ENCODE measurements around the gene CASP14. TPM values are rescaled to one million over a fixed set of nuclear protein-coding genes. Genes with fewer than 3 reads are reported as not detected.
"Not testable (repeated sequence)": the region's sequence is repeated elsewhere in the genome, so short reads cannot be mapped to it uniquely, and the experiment has no call there.

The CASP14 gene, protein sequence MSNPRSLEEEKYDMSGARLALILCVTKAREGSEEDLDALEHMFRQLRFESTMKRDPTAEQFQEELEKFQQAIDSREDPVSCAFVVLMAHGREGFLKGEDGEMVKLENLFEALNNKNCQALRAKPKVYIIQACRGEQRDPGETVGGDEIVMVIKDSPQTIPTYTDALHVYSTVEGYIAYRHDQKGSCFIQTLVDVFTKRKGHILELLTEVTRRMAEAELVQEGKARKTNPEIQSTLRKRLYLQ
- under 1 TPM in 1 of 3 donors, not detected in 2; 0.07 TPM for polyA plus RNA-seq (ENCODE audit: insufficient read length in 3 of 3)
- long read RNA-seq, donor 1, result 0 reads
- long read RNA-seq, donor 2, result 0 reads
- long read RNA-seq, donor 3, result 0 reads
- long read RNA-seq, donor 4, result 0 reads
- long read RNA-seq, donor 5, result 0 reads
- long read RNA-seq, donor 6, result 0 reads
- long read RNA-seq, donor 7, result 0 reads
- long read RNA-seq, donor 8, result 0 reads
- long read RNA-seq, donor 9, result 0 reads
- long read RNA-seq, donor 10, result 0 reads
- long read RNA-seq, donor 11, result 0 reads
- long read RNA-seq, donor 12, result 0 reads
- long read RNA-seq, donor 13, result 0 reads
- long read RNA-seq, donor 14, result 0 reads
- long read RNA-seq, donor 15, result 0 reads
- long read RNA-seq, donor 16, result 0 reads

DNA sequence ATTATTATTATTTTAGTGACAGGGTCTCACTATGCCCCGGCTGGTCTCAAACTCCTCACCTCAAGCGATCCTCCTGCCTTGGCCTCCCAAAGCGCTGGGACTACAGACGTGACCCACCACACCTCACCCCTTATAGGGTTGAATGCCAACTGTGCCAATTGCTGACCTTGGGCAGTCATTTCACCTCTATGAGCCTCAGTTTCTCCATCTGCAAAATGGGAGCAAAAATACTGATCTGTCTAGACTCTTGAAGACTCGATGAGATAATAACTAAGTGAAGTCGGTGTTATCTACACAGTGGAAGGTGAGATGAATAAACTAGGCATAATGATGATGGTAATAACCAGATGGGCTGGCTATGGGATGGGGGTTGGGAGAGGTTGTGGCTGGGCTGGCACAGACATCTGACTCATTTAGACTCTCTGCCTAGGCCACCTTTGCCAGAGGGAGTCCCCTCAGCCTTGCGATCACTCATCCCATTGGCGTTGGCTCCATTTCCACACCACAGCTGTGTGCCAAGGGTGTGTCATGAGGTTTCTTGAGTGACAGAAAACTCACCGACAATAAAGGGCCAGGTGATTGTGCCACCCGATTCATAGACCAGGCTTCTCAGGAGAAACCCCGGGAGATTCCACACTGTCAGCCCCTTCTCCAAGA lies at the start of gene CASP14:
Gene CASP14, plus strand, starts transcription at position 596 of the 657 bp plus-strand sequence. CDS start 2,772 bp downstream, outside the sequence.
- no peak for DNase-seq

DNA sequence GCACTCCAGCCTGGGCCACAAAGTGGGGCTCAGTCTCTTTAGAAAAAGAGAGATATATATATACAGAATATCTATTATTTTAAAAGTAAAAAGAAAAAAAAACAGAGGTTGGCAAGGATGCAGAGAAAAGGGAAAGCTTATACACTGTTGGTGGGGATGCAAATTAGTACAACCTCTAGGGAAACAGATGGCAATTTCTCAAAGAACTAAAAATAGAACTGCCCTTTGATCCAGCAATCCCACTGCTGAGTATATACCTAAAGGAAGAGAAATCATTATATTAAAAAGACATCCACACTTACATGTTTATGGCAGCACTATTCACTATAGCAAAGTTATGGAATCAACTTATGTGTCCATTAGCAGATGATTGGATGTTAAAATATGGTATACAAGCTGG lies 41.0 kb upstream of the CASP14 start:
- no peak for DNase-seq

DNA sequence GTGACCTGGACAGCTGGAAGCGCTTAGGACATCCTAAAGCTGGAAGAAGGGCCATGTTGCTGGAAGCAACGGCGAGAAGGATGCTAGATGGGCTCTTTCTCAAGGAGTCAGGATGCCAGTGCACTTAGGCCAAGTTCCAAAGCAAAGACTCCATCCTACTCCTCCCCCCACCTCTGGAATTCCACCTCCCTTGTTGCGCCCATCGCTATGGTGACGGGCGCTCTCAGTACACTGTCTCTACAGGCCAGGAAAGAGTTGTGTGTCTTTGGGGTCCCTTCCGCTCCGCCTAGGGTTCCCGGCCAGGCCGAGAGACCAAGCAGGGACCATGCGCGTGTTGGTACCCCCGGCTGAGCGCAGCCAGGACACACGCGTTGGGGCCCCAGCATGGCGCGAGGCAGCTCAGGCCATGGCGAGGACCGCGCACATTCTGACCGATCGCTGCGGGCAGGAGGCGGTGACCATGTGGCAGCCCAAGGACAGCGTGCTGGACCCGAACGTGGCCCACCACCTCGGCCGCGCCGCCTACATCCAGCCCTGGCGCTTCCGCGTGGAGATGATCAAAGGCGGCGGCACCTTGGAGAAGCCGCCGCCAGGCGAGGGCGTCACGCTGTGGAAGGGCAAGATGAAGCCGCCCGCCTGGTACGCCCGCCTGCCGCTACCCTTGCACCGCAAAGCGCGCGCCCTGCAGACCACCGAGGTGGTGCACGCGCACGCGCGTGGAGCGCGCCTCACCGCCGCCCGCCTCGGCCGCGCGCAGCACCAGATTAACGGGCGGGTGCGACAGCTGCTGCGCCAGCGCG lies 38.6 kb upstream of the CASP14 start:
- peak; percentile 14 for DNase-seq

DNA sequence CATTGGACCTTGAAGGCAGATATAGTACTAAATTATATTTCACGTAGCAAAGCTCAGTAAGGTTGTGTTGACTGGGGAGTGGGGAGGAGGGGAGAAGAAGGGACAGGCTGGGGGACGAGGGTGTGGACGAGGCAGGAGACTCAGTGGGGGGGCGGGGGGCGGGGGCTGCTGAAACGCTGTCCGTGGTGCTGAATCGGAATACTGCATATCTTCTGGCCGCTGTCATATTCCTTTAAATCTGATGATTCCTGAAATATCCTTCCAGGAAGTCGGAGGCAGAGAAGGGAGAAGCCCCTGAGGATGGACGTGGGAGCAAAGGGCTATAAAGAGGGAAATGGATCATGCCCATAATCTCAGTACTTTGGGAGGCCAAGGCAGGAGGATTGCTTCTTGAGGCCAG lies 34.7 kb upstream of the CASP14 start:
- no peak for DNase-seq

DNA sequence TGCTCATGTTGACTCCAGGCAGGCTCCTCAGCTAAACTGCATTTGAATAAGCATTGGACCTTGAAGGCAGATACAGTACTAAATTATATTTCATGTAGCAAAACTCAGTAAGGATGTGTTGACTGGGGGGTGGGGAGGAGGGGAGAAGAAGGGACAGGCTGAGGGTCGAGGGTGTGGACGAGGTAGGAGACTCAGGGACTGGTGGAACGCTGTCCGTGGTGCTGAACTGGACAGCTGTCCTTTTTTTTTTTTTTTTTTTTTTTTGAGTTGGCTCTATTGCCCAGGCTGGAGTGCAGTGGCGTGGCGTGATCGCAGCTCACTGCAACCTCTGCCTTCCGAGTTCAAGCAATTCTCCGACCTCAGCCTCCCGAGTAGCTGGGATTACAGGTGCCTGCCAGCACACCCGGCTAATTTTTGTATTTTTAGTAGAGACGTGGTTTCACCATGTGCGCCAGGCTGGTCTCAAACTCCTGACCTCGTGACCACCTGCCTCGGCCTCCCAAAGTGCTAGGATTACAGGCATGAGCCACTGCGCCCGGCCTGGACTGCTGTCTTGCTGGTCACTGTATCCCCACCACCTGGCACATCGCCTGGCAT lies 33.2 kb upstream of the CASP14 start:
- peak; percentile 33 for DNase-seq

DNA sequence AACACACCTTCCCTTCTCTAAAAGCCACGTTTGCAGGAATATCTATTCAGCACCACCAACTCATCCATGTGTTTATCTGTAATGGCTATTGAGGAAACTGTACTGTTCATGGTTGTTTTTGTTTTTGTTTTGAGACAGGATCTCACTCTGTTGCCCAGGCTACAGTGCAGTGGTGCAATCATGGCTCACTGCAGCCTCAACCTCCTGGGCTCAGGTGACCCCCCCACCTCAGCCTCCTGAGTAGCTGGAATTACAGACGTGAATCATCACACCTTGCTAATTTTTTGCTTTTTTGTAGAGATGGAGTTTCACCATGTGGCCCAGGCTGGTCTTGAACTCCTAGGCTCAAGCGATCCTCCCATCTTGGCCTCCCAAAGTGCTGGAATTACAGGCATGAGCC lies 30.4 kb upstream of the CASP14 start:
- DNase-seq, result not testable (repeated sequence)

DNA sequence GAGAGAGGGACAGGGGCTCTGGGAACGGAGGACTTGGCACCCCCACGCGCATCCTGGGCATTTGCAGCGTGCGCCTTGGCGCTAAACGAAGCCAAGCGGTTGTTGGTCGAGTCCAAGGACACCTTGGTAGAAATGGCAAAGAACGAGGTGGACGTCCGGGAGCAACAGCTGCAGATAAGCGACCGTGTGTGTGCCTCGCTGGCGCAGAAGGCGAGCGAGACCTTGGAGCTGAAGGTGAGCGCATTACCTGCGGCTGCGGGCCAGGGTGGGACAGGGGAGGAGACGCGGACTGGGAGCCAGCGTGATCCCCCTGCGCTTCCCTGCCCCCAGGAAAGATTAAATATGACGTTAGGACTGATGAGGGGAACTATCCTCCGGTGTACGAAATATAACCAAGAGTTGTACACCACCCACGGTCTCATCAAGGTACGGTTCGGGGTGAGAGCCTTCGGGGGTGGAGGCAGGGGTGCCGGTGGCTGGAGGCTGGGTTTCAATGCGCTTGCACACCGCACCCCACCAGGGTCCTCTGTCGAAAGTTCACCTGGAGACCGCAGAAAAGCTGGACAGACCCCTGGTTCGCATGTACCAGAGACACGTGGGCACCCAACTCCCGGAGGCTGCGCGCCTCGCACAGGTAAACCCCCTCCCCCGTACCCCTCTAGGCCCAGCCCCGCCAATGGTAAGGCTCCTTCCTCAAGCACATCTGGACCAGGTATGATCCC lies 27.8 kb upstream of the CASP14 start:
- DNase-seq, result no peak

DNA sequence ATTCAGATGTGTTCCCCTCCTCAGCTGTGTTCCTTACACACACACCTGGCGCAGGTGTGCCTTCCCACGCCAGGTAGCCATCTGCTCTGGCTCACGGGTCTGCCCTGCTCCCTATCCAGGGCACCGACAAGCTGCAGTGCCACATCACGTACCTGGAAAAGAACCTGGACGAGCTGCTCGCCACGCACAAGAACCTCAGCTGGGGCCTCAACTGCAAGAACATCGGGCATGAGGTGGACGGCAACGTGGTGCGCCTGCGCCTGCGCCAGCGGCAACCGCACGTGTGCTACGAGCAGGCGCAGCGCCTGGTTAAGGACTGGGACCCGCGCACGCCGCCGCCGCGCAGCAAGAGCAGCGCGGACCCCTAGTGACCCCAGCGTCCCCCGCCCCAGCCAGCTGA lies 26.5 kb upstream of the CASP14 start:
- no peak for DNase-seq

DNA sequence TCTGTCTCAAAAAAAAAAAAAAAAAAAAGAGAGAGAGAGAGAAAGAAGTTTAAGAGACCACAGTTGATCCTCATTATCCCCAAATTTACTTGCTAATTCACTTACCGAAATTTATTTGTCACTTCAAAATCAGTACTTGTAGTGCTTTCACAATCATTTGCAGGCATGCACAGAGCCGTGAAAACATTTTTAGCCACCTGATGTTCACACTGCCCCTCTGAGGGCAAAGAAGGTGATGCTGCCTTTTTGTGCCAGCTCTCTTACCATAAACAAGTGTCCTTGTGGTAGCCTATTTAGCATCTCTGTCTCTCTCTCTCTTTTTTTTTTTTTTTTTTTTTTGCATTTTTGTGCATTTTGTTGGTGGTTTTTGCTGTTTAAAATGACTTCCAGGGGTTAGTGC lies 24.1 kb upstream of the CASP14 start:
- no peak for DNase-seq

DNA sequence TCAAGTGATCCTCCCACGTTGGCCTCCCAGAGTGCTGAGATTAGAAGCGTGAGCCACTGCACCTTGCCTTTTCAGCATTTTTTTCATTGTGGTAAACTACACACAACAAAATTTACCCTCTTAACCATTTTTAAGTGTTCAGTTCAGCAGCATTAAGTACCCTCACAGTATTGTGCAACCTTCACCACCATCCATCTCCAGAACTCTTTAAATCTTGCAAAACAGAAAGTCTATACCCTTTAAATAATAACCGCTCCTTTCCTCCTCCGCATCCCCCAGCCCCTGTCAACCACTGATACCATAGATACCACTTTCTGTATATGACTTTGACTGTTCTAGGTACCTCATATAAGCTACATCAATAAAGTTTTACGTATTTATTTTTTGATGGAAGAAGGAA lies 20.8 kb upstream of the CASP14 start:
- no peak for DNase-seq

DNA sequence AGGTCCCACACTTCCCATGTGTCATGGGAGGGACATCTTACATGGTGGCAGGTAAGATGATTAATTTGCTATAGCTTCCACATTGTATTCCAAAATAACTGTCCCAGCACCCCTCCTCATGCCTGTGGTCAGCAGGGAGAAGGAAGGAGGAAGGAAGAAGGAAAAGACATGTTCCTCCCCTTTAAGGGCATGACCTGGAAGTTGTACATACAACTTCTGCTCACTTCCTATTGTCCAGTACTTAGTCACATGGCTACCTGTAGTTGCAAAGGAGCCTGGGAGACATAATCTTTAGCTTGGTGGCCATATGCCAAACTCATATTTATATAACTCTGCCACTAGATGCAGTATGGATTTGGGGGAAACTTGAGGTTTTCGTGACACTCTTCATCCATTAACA lies 17.6 kb upstream of the CASP14 start:
- DNase-seq, result no peak

DNA sequence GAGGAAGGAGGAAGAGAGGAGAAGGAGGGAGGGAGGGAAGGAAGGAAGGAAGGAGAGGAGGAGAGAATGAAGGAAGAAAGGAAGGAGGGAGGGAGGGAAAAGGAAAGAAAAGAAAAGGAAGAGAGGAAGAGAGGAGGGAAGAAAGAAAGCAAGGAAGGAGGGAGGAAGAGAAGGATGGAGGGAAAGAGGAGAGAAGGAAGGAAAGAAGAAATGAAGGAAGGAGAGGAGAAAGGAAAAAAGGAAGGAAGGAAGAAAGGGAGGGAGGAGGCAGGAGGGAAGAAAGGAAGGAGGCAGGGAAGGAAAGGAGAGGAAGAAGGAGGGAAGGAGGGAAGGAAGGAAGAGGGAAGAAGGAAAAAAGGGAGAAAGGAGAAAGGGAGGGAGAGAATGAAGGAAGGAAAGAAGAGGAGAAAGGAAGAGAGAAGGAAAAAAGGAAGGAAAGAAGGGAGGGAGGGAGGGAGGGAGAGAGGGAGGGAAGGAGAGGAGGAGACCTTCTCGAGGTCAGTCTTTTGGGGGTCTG lies 13.4 kb upstream of the CASP14 start:
- no peak for DNase-seq

DNA sequence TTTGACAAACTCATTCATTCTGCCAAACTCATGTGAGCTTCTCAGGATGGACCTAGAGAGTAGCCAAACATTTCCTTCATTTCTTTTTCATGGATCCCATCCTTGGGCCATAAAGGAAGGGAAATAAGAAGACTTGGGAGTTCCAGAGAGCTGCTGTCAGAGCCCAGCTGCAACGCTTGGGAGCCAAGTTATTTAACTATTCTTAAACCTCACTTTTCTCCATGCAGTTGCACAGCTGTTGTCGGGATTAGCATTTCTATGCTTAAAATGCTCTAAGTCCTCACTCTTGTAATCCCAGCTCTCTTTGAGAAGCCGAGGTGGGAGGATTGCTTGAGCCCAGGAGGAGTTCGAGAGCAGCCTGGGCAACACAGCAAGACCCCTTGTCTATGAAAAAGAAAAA lies 11.7 kb upstream of the CASP14 start:
- no peak for DNase-seq

DNA sequence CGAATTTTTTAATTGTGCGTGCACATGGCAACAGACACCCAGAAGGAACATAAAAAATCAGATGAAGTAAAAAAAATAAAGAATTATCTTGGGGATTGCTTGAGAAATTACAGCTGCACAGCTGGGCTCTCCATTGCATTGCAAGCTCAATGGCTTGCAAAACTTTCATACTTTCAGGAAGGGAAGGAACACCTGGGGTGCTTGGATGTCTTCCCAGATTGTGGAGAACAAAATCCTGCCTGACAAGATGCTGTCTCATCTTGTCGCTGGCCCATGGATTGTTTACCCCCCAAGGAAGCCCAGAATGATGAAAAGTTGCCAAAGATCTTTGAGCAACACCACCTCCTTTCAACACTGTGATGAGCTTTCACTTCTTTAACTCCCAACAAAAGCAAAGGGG lies 11.0 kb upstream of the CASP14 start:
- DNase-seq, result no peak

DNA sequence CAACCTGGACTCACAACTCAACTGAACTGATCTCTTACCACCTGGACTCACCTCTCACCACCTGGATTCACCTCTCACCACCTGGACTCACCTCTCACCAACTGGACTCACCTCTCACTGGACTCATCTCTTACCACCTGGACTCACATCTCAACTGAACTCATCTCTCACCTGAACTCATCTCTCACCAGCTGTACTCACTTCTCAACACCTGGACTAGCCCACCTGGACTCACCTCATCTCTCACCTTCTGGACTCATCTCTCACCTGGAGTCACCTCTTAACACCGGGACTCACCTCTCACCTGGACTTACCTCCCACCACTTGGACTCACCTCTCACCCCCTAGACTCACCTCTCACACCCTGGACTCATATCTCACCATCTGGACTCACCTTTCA lies 7.3 kb upstream of the CASP14 start:
- DNase-seq, result no peak

DNA sequence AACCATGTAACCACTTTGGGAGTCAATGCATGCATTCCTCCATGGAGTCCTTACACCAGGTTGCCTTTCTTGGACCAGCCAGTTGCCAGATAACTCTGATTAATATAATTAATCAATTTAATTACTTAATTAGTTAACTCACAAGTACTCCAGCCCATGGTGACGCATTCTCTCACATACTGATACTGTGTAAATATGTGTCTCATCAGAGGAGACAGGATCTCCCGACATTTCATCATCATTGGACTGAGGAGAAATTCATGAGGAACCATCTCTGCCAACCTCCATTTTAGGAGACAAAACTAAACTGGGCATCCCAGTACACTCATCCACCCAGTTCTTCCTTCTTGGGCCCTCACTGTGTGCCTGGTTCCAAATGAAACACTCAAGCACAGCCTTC lies 6.5 kb upstream of the CASP14 start:
- no peak for DNase-seq

DNA sequence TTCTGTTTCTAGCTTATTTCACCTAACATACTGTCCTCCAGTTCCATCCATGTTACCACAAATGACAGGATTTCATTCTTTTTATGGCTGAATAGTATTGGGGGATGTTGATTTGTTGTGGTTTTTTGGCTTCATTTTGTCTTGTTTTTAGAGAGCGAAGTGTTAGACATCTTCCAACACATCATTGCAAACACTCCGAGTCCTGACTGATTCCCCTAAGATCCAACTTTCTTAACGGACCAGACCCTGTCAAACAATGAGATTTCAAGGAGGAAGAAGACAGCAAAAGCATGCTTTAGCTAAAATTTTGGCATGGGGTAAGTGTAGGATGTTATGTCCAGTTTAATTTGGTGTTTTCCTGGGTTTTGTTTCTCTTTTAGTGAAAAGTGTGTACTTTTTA lies 3.8 kb upstream of the CASP14 start:
- DNase-seq, result no peak

DNA sequence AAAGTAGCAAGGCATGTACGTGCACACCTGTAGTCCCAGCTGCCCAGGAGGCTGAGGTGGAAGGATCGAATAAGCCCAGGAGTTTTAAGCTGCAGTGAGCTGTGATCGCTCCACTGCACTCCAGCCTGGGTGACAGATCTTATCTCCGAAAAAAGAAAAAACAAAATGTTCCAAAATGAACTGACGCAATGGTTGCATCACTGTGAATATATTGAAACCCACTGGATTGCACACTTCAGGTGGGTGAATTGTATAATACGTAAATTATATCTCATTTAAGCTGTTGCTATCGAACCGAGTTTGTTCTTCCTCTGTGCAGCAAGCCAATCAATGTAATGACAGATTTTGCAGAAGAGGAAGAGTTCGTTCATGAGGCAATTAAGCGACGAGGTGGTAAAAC lies 1.6 kb upstream of the CASP14 start:
- no peak for DNase-seq

DNA sequence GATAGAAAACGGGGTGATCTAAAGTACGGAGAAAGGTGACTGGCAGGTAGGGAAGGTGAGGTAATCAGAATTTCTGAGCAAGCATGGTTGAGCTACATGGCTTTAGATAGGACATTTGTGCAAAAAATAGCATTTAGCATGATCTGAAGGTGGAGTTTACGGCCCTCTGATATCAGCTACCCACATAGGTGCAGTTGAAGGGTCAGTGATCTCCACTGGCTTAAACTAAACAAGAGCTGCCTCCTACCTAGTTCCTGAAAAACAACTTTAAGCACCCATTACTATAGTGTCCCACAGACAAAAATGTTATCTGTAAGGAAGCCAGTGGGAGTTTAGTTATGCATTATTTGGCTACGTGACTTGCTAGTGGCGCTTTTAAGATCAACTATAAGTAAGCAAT lies 1.2 kb upstream of the CASP14 start:
- no peak for DNase-seq

DNA sequence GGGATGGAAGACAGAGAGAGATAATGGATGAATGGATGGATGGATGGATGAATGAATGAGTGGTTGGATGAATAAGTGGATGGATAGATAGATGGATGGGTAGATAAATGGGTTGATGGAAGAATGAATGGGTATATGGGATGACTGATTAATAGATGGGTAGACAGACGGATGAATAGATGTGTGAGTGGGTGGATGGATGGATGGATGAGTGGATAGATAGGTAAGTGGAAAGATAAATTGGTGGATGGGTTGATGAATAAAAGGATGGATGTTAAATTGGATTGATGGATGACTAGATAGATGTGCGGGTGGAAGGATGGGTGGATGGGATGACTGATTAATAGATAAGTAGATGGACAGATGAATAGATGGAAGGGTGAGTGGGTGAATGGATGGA lies 1.4 kb downstream of the CASP14 start:
- no peak for DNase-seq

DNA sequence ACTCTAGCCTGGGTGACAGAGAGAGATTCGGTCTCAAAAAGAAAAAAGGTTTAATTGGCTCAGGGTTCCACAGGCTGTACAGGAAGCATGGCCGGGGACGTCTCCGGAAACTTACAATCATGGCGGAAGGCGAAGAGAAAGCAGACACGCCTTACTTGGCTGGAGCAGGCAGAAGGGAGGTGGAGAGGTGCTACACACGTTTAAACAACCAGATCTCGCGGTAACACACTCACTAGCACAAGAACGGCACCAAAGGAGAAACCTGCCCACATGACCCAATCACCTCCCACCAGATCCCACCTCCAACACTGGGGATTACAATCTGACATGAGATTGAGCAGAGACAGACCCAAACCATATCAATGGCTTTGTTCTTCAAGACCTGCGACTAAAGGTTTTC lies 12.8 kb downstream of the CASP14 start:
- no peak for DNase-seq
